ENCODE measurements around the gene PAK4. TPM values are rescaled to one million over a fixed set of nuclear protein-coding genes. Genes with fewer than 3 reads are reported as not detected.

PAK4 gene
- total and polyA plus RNA-seq, 2 donors from 2014 or later = 52.5 to 55.6 TPM

DNA sequence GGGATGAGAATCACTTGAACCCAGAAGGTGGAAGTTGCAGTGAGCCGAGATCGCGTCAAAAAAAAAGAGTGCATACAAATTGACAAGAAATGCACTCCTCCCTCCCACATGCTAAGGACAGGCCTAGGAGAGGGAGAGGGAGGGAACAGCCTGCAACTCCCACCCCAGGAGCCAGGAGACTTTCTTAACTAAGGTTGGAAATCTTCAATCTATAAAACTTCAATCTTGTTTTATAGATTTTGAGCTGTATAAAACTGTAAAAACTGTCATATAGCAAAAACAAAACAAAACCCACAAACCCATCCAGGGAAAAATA is 79.8 kb downstream of the PAK4 start:
- Histone ChIP-seq H3K9ac (ENCODE audit: low read length in 3 of 3) (no peak overlapping the region), H3K4me3 (ENCODE audit: low read length in 3 of 3) (no peak overlapping the region), H3K4me1 (ENCODE audit: control insufficient read depth in 2 of 3, insufficient read depth in 2 of 3, low read depth in 1 of 3, low read length in 3 of 3) (no peaks in the 10 kb centered on the region), H3K27ac (ENCODE audit: low read depth in 2 of 2, low read length in 2 of 2) (no peak overlapping the region), H3K27me3 (ENCODE audit: control insufficient read depth, insufficient read depth, low read length) (peaks cover 2% of the 10 kb centered on the region), H3K9me3 (ENCODE audit: control insufficient read depth in 2 of 3, insufficient read depth in 1 of 3, low read length in 3 of 3) (no peaks in the 10 kb centered on the region), H3K36me3 (ENCODE audit: control insufficient read depth in 2 of 3, insufficient read depth in 3 of 3, low read length in 3 of 3) (no peaks in the 10 kb centered on the region)
- FAIRE-seq (no peak), DNase-seq (no peak)
- TF ChIP-seq CTCF (IDR thresholded peaks at IDR 0.05; ENCODE audit: borderline replicate concordance, extremely low read depth, insufficient read depth) = no peak
- intact Hi-C loops (cut with DNase I) = no loop called here

DNA sequence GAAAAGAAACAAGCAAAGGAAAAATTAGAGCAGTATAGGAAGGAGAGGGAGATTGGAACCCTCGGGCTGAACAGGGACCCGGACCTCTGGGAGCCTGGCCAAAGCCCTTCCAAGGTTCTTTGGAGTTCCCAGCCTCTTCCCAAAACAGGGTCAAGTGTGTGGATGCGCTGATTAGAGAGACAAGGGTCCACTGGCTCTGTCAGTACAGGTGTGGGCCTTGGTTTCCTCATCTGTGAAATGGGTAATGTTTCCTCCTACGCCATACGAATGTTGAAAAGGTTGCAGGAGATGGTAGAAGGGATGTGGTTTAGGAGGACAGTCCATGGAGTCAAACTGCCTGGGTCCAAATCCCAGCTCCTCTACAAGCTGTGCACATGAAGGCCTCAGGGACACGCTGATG is 80.5 kb downstream of the PAK4 start:
- no peak for FAIRE-seq
- Histone ChIP-seq H3K9ac (ENCODE audit: low read length in 3 of 3) (no peak overlapping the region), H3K4me3 (ENCODE audit: low read length in 3 of 3) (no peak overlapping the region), H3K9me3 (ENCODE audit: control insufficient read depth in 2 of 3, insufficient read depth in 1 of 3, low read length in 3 of 3) (no peaks in the 10 kb centered on the region), H3K27me3 (ENCODE audit: control insufficient read depth, insufficient read depth, low read length) (peaks cover 2% of the 10 kb centered on the region), H3K27ac (ENCODE audit: low read depth in 2 of 2, low read length in 2 of 2) (no peak overlapping the region), H3K4me1 (ENCODE audit: control insufficient read depth in 2 of 3, insufficient read depth in 2 of 3, low read depth in 1 of 3, low read length in 3 of 3) (no peaks in the 10 kb centered on the region), H3K36me3 (ENCODE audit: control insufficient read depth in 2 of 3, insufficient read depth in 3 of 3, low read length in 3 of 3) (no peaks in the 10 kb centered on the region)
- DNase-seq = no peak
- TF ChIP-seq CTCF (IDR thresholded peaks at IDR 0.05; ENCODE audit: borderline replicate concordance, extremely low read depth, insufficient read depth) = no peak
- intact Hi-C loops (cut with DNase I) = no loop called here

DNA sequence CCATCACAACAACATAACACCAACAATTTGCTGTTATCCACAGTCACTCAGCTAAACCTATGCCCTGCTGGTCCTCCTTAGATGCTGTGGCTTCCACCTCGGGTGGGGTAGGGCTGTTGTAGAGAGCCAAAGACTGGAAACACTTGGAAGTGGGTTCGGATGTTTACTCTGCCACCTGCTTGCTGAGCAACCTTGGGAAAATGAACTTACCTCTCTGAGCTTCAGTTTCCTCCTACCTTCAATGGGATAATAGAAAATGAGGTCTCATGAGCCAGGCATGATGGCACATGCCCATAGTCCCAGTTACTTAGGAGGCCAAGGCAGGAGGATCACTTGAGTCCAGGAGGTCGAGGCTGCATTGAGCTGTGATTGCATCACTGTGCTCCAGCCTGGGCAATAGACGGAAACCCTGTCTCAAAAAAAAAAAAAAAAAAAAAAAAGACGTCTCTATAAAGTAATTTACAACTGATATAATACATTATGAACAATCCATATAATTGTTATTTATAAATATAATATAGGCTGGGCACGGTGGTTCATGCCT is 81.8 kb downstream of the PAK4 start:
- Histone ChIP-seq H3K27ac (ENCODE audit: low read depth in 2 of 2, low read length in 2 of 2) (no peak overlapping the region), H3K27me3 (ENCODE audit: control insufficient read depth, insufficient read depth, low read length) (peaks cover 2% of the 10 kb centered on the region), H3K9ac (ENCODE audit: low read length in 3 of 3) (no peak overlapping the region), H3K36me3 (ENCODE audit: control insufficient read depth in 2 of 3, insufficient read depth in 3 of 3, low read length in 3 of 3) (no peaks in the 10 kb centered on the region), H3K9me3 (ENCODE audit: control insufficient read depth in 2 of 3, insufficient read depth in 1 of 3, low read length in 3 of 3) (no peaks in the 10 kb centered on the region), H3K4me3 (ENCODE audit: low read length in 3 of 3) (no peak overlapping the region), H3K4me1 (ENCODE audit: control insufficient read depth in 2 of 3, insufficient read depth in 2 of 3, low read depth in 1 of 3, low read length in 3 of 3) (no peaks in the 10 kb centered on the region)
- intact Hi-C loops (cut with DNase I) = no loop called here
- no peak for DNase-seq
- TF ChIP-seq CTCF (IDR thresholded peaks at IDR 0.05; ENCODE audit: borderline replicate concordance, extremely low read depth, insufficient read depth) = no peak
- no peak for FAIRE-seq

GRCh38 chr19:39208175-39208795 is 82.7 kb downstream of the PAK4 start:
- TF ChIP-seq CTCF (IDR thresholded peaks at IDR 0.05; ENCODE audit: borderline replicate concordance, extremely low read depth, insufficient read depth) = no peak
- H3K4me3 ChIP-seq (ENCODE audit: low read length in 3 of 3) = no peak overlapping the region
- DNase-seq = no peak
- no peaks in the 10 kb centered on the region for H3K4me1 ChIP-seq (ENCODE audit: control insufficient read depth in 2 of 3, insufficient read depth in 2 of 3, low read depth in 1 of 3, low read length in 3 of 3)
- no peak overlapping the region for H3K9ac ChIP-seq (ENCODE audit: low read length in 3 of 3)
- no peaks in the 10 kb centered on the region for H3K36me3 ChIP-seq (ENCODE audit: control insufficient read depth in 2 of 3, insufficient read depth in 3 of 3, low read length in 3 of 3)
- no peaks in the 10 kb centered on the region for H3K9me3 ChIP-seq (ENCODE audit: control insufficient read depth in 2 of 3, insufficient read depth in 1 of 3, low read length in 3 of 3)
- H3K27ac ChIP-seq (ENCODE audit: low read depth in 2 of 2, low read length in 2 of 2) = no peak overlapping the region
- H3K27me3 ChIP-seq (ENCODE audit: control insufficient read depth, insufficient read depth, low read length) = peaks cover 2% of the 10 kb centered on the region
- FAIRE-seq = no peak
- intact Hi-C loops (cut with DNase I) = no loop called here
